ENCODE results near the gene DAAM1.

DAAM1 gene

GRCh38 chr14:59280961-59281360 is 92.5 kb downstream of the DAAM1 start:
- DNase-seq (no peak), ATAC-seq (ENCODE audit: insufficient read depth, low read depth) (no peak)
- TF ChIP-seq EZH2 (IDR thresholded peaks at IDR 0.05; ENCODE audit: borderline replicate concordance, low read depth, low read length, severe bottlenecking) = no peak
- TF ChIP-seq, protein P1, sequence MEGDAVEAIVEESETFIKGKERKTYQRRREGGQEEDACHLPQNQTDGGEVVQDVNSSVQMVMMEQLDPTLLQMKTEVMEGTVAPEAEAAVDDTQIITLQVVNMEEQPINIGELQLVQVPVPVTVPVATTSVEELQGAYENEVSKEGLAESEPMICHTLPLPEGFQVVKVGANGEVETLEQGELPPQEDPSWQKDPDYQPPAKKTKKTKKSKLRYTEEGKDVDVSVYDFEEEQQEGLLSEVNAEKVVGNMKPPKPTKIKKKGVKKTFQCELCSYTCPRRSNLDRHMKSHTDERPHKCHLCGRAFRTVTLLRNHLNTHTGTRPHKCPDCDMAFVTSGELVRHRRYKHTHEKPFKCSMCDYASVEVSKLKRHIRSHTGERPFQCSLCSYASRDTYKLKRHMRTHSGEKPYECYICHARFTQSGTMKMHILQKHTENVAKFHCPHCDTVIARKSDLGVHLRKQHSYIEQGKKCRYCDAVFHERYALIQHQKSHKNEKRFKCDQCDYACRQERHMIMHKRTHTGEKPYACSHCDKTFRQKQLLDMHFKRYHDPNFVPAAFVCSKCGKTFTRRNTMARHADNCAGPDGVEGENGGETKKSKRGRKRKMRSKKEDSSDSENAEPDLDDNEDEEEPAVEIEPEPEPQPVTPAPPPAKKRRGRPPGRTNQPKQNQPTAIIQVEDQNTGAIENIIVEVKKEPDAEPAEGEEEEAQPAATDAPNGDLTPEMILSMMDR (IDR thresholded peaks at IDR 0.05; ENCODE audit: borderline replicate concordance, extremely low read depth, low read length, poor library complexity, severe bottlenecking) = no peak
- Histone ChIP-seq H3K36me3 (ENCODE audit: insufficient read depth, low read length) (no peaks in the 10 kb centered on the region), H2AFZ (ENCODE audit: low read depth, low read length) (no peak overlapping the region), H4K20me1 (ENCODE audit: insufficient read depth, low read length) (no peaks in the 10 kb centered on the region), H3K4me3 (ENCODE audit: low read depth in 1 of 2, low read length in 2 of 2) (no peak overlapping the region), H3K4me2 (ENCODE audit: insufficient read depth, low read length) (no peak overlapping the region), H3K4me1 (ENCODE audit: insufficient read depth, low read length) (no peaks in the 10 kb centered on the region), H3K9ac (ENCODE audit: low read depth, low read length) (no peak overlapping the region), H3K79me2 (ENCODE audit: insufficient read depth, low read length) (no peaks in the 10 kb centered on the region), H3K27ac (ENCODE audit: low read length) (no peak overlapping the region), H3K9me3 (ENCODE audit: insufficient read depth, low read length, severe bottlenecking) (no peaks in the 10 kb centered on the region), H3K27me3 (ENCODE audit: insufficient read depth, low read length, poor library complexity) (no peaks in the 10 kb centered on the region)

- Histone ChIP-seq H3K27ac (ENCODE audit: low read length) (no peak overlapping the region), H3K36me3 (ENCODE audit: insufficient read depth, low read length) (no peaks in the 10 kb centered on the region), H3K4me3 (ENCODE audit: low read depth in 1 of 2, low read length in 2 of 2) (no peak overlapping the region), H3K9me3 (ENCODE audit: insufficient read depth, low read length, severe bottlenecking) (no peaks in the 10 kb centered on the region), H3K4me2 (ENCODE audit: insufficient read depth, low read length) (no peak overlapping the region), H3K27me3 (ENCODE audit: insufficient read depth, low read length, poor library complexity) (no peaks in the 10 kb centered on the region), H2AFZ (ENCODE audit: low read depth, low read length) (no peak overlapping the region), H3K9ac (ENCODE audit: low read depth, low read length) (no peak overlapping the region), H3K4me1 (ENCODE audit: insufficient read depth, low read length) (no peaks in the 10 kb centered on the region), H4K20me1 (ENCODE audit: insufficient read depth, low read length) (no peaks in the 10 kb centered on the region), H3K79me2 (ENCODE audit: insufficient read depth, low read length) (no peaks in the 10 kb centered on the region)
- DNase-seq (no peak), ATAC-seq (ENCODE audit: insufficient read depth, low read depth) (no peak)
- TF ChIP-seq, protein P1 (IDR thresholded peaks at IDR 0.05; ENCODE audit: borderline replicate concordance, extremely low read depth, low read length, poor library complexity, severe bottlenecking) = no peak
- no peak for TF ChIP-seq EZH2 (IDR thresholded peaks at IDR 0.05; ENCODE audit: borderline replicate concordance, low read depth, low read length, severe bottlenecking)
Observed at GRCh38 chr14:59281609-59282377, 93.3 kb downstream of the DAAM1 start.

GRCh38 chr14:59282378-59282765 is 93.9 kb downstream of the DAAM1 start:
- H3K36me3 ChIP-seq (ENCODE audit: insufficient read depth, low read length) = no peaks in the 10 kb centered on the region
- no peaks in the 10 kb centered on the region for H3K27me3 ChIP-seq (ENCODE audit: insufficient read depth, low read length, poor library complexity)
- H3K4me1 ChIP-seq (ENCODE audit: insufficient read depth, low read length) = no peaks in the 10 kb centered on the region
- no peaks in the 10 kb centered on the region for H4K20me1 ChIP-seq (ENCODE audit: insufficient read depth, low read length)
- H2AFZ ChIP-seq (ENCODE audit: low read depth, low read length) = no peak overlapping the region
- H3K9me3 ChIP-seq (ENCODE audit: insufficient read depth, low read length, severe bottlenecking) = no peaks in the 10 kb centered on the region
- no peaks in the 10 kb centered on the region for H3K79me2 ChIP-seq (ENCODE audit: insufficient read depth, low read length)
- ATAC-seq (ENCODE audit: insufficient read depth, low read depth) = no peak
- H3K27ac ChIP-seq (ENCODE audit: low read length) = no peak overlapping the region
- H3K4me3 ChIP-seq (ENCODE audit: low read depth in 1 of 2, low read length in 2 of 2) = no peak overlapping the region
- TF ChIP-seq, protein P1 (IDR thresholded peaks at IDR 0.05; ENCODE audit: borderline replicate concordance, extremely low read depth, low read length, poor library complexity, severe bottlenecking) = no peak
- TF ChIP-seq EZH2 (IDR thresholded peaks at IDR 0.05; ENCODE audit: borderline replicate concordance, low read depth, low read length, severe bottlenecking) = no peak
- no peak overlapping the region for H3K4me2 ChIP-seq (ENCODE audit: insufficient read depth, low read length)
- no peak overlapping the region for H3K9ac ChIP-seq (ENCODE audit: low read depth, low read length)
- no peak for DNase-seq
